Glutamatergic neuron (in vitro differentiated cells): ENCODE data around the gene MYL9. TPM values are rescaled to one million over a fixed set of nuclear protein-coding genes. Genes with fewer than 3 reads are reported as not detected.
"Not testable (repeated sequence)": the region's sequence is repeated elsewhere in the genome, so short reads cannot be mapped to it uniquely, and the experiment has no call there.

Experiments used
- DNase-seq: peaks from one replicate; pipeline ENCODE4 v3.0.0; 2022
- H3K27ac Mint-ChIP-seq: one replicate; pipeline ENCODE4 v1.8.0; 2020; ENCODE audit warnings: mild to moderate bottlenecking, mixed read lengths, inconsistent platforms; ENCODE audit not compliant: unreplicated experiment
- H3K27me3 Mint-ChIP-seq: one replicate; pipeline ENCODE4 v1.8.0; 2020; ENCODE audit warnings: mild to moderate bottlenecking, moderate library complexity, mixed read lengths, inconsistent platforms; ENCODE audit not compliant: unreplicated experiment
- H3K36me3 Mint-ChIP-seq: one replicate; pipeline ENCODE4 v1.8.0; 2020; ENCODE audit warnings: mild to moderate bottlenecking, mixed read lengths, inconsistent platforms; ENCODE audit not compliant: unreplicated experiment
- H3K4me1 Mint-ChIP-seq: one replicate; pipeline ENCODE4 v1.8.0; 2020; ENCODE audit warnings: mild to moderate bottlenecking, low read depth, mixed read lengths, inconsistent platforms; ENCODE audit not compliant: unreplicated experiment
- H3K4me3 Mint-ChIP-seq: one replicate; pipeline ENCODE4 v1.8.0; 2020; ENCODE audit warnings: mild to moderate bottlenecking, mixed read lengths, inconsistent platforms; ENCODE audit not compliant: unreplicated experiment
- H3K9me3 Mint-ChIP-seq: one replicate; pipeline ENCODE4 v1.8.0; 2020; ENCODE audit warnings: mild to moderate bottlenecking, moderate library complexity, mixed read lengths, inconsistent platforms; ENCODE audit not compliant: unreplicated experiment
- total RNA-seq: library from RNA; stranded (reverse); fragmentation: NEBNext Ultra II Directional; extraction: Animal tissue kit (Norgen Biotek cat#: 25700); gene quantifications from one replicate; pipeline ENCODE4 v1.2.1, GENCODE V29; 2021; ENCODE audit not compliant: unreplicated experiment
- TF ChIP-seq, protein P1 (sequence below): fragments of 200-600 bp; sonication (generic); IDR thresholded peaks from one replicate; pipeline ENCODE4 v1.5.0; 2021; ENCODE audit not compliant: partially characterized antibody, unreplicated experiment

The MYL9 gene
- total RNA-seq, 1 donor from 2014 or later = 2.0 TPM

DNA sequence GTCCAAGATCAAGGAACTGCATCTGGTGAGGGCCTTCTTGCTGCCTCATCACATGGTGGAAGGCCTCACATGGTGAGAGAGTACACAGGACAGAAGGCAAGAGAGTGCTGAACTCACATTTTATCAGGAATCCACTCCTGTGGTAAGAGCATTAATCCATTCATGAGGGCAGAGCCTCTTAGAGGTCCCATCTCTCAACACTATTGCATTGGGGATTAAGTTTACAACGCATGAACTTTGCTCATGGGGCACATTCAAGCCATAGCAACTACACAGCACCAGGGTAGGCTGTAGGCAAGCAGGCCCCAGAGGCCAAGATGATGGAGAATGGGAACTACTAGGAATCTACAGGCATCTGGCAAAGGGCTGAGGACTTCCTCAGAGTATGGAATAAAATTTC lies 22.1 kb downstream of the MYL9 start:
- TF ChIP-seq, protein P1, sequence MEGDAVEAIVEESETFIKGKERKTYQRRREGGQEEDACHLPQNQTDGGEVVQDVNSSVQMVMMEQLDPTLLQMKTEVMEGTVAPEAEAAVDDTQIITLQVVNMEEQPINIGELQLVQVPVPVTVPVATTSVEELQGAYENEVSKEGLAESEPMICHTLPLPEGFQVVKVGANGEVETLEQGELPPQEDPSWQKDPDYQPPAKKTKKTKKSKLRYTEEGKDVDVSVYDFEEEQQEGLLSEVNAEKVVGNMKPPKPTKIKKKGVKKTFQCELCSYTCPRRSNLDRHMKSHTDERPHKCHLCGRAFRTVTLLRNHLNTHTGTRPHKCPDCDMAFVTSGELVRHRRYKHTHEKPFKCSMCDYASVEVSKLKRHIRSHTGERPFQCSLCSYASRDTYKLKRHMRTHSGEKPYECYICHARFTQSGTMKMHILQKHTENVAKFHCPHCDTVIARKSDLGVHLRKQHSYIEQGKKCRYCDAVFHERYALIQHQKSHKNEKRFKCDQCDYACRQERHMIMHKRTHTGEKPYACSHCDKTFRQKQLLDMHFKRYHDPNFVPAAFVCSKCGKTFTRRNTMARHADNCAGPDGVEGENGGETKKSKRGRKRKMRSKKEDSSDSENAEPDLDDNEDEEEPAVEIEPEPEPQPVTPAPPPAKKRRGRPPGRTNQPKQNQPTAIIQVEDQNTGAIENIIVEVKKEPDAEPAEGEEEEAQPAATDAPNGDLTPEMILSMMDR = no peak
- Mint-ChIP-seq H3K4me1 (no peaks in the 10 kb centered on the region), H3K4me3 (no peak overlapping the region), H3K9me3 (peaks cover 6% of the 10 kb centered on the region), H3K27ac (no peak overlapping the region), H3K36me3 (peaks cover 5% of the 10 kb centered on the region), H3K27me3 (peaks cover 3% of the 10 kb centered on the region)
- no peak for DNase-seq

DNA sequence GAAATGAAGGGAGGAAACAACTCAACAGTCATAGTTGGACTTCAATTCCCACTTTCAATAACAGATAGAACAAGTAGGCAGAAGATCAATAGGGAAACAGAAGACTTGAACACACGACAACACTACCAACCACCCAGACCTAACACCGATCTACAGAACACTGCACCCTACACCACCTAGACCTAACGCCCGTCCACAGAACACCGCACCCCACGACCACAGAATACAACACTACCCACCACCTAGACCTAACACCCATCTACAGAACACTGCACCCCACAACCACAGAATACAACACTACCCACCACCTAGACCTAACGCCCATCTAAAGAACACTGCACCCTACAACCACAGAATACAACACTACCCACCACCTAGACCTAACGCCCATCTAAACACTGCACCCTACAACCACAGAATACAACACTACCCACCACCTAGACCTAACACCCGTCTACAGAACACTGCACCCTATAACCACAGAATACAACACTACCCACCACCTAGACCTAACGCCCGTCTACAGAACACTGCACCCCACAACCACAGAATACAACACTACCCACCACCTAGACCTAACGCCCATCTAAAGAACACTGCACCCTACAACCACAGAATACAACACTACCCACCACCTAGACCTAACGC lies 22.9 kb downstream of the MYL9 start:
- H3K4me3 Mint-ChIP-seq, H3K27ac Mint-ChIP-seq, H3K4me1 Mint-ChIP-seq, H3K36me3 Mint-ChIP-seq, DNase-seq, H3K27me3 Mint-ChIP-seq, H3K9me3 Mint-ChIP-seq: not testable (repeated sequence)

DNA sequence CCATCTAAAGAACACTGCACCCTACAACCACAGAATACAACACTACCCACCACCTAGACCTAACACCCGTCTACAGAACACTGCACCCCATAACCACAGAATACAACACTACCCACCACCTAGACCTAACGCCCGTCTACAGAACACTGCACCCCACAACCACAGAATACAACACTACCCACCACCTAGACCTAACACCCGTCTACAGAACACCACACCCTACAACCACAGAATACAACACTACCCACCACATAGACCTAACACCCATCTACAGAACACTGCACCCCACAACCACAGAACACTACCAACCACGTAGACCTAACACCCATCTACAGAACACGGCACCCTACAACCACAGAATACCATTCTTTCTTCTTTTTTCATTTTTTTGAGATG lies 23.4 kb downstream of the MYL9 start:
- H3K27me3 Mint-ChIP-seq, H3K4me1 Mint-ChIP-seq, H3K27ac Mint-ChIP-seq, H3K9me3 Mint-ChIP-seq, H3K4me3 Mint-ChIP-seq, H3K36me3 Mint-ChIP-seq, DNase-seq: not testable (repeated sequence)

DNA sequence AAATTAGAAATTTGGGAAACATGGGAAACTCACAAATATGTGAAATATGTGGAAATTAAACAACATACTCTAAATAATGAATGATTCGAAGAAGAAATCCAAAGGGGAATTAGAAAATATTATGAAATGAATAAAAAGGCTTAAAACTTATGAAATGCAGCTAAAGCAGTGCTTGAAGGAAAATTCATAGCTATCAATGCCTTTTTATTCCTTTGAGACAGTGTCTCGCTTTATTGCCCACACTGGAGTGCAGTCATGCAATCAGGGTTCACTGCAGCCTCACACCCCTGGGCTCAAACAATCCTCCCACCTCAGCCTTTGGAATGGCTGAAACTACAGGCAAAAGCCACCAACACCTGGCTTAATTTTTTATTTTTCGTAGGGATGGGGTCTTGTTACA lies 24.2 kb downstream of the MYL9 start:
- H3K27me3 Mint-ChIP-seq = peaks cover 8% of the 10 kb centered on the region
- no peak for DNase-seq
- peaks cover 8% of the 10 kb centered on the region for H3K9me3 Mint-ChIP-seq
- peaks cover 5% of the 10 kb centered on the region for H3K36me3 Mint-ChIP-seq
- H3K27ac Mint-ChIP-seq = no peak overlapping the region
- TF ChIP-seq, protein P1 = no peak
- no peaks in the 10 kb centered on the region for H3K4me1 Mint-ChIP-seq
- H3K4me3 Mint-ChIP-seq = no peak overlapping the region

DNA sequence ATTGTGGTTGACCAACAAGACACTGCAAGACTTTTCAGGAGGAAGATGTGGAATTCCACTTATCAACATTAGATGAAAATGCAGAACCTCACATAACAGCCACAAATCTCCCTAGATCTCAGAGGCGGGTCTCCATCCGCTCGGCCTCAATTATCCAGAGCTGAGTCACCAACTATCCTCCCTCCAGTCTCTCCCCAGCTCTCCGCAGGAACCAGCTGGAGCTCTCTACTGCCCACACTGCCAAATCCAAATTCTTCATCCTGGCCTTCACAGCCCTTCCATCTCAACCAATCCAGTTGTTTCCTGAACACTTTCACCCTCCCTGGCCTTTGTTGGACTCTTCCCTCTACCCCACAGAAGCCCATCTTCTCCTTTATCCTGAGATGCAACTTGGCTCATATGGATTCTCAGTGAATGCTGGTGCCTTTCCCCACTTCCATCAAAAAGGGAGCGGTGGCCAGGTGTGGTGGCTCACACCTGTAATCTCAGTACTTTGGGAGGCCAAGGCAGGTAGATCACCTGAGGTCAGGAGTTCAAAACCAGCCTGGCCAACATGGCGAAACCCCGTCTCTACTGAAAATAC lies 28.6 kb downstream of the MYL9 start:
- peaks cover 10% of the 10 kb centered on the region for H3K27me3 Mint-ChIP-seq
- DNase-seq = no peak
- H3K4me3 Mint-ChIP-seq = no peak overlapping the region
- TF ChIP-seq, protein P1 = no peak
- no peak overlapping the region for H3K27ac Mint-ChIP-seq
- peaks cover 5% of the 10 kb centered on the region for H3K9me3 Mint-ChIP-seq
- H3K36me3 Mint-ChIP-seq = peaks cover under 1% of the 10 kb centered on the region
- peaks cover 5% of the 10 kb centered on the region for H3K4me1 Mint-ChIP-seq
